ENCODE measurements around the gene CCDC149. TPM values are rescaled to one million over a fixed set of nuclear protein-coding genes. Genes with fewer than 3 reads are reported as not detected.

Gene CCDC149
- total RNA-seq, 2 experiments from 2014 or later, result 0.25 to 0.69 TPM

DNA sequence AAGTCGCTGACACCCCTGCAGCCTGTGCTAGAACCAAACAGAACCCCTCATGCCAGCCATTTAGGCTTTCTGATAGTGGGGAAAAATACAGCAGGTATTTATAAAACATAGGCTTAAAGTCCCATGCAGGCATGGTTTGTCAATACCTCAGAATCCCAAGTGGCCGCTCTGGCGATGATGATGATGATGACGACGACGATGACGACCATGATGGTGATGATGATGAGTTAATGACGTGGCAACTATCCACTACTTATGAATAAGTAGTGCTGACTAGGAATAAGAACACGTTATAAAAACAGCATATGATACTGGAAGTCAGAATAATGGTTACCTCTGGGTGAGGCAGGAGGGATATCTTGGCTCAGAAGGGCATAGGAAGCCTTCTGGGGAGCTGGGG lies 18.0 kb downstream of the CCDC149 start:
- Histone ChIP-seq H3K36me3 (ENCODE audit: insufficient read depth, low read length) (no peaks in the 10 kb centered on the region), H3K4me3 (ENCODE audit: low read length) (no peak overlapping the region), H3K27ac (ENCODE audit: low read depth in 1 of 2, low read length in 2 of 2) (no peak overlapping the region), H3K4me1 (ENCODE audit: insufficient read depth, low read length) (no peaks in the 10 kb centered on the region), H3K27me3 (ENCODE audit: control insufficient read depth in 1 of 2, insufficient read depth in 2 of 2, low read length in 2 of 2) (no peaks in the 10 kb centered on the region), H3K9me3 (ENCODE audit: control insufficient read depth in 1 of 2, insufficient read depth in 1 of 2, low read length in 2 of 2) (no peaks in the 10 kb centered on the region)
- Mint-ChIP-seq H3K27me3 (peaks cover 6% of the 10 kb centered on the region), H3K4me1 (ENCODE audit: low read depth) (no peaks in the 10 kb centered on the region), H3K27ac (no peak overlapping the region), H3K36me3 (ENCODE audit: low read depth) (no peaks in the 10 kb centered on the region), H3K9me3 (no peaks in the 10 kb centered on the region), H3K4me3 (no peak overlapping the region)
- intact Hi-C loops (cut with DNase I, micrococcal nuclease), result no loop called here
- CTCF ChIA-PET, result no interaction called here
- POLR2A ChIA-PET, result interaction anchor here (0.6 kb wide), 1 partner anchor 20 kb away, joined by 3 read pairs; no protein-coding TSS in a partner anchor
- DNase-seq, result no peak
- TF ChIP-seq, protein P1, sequence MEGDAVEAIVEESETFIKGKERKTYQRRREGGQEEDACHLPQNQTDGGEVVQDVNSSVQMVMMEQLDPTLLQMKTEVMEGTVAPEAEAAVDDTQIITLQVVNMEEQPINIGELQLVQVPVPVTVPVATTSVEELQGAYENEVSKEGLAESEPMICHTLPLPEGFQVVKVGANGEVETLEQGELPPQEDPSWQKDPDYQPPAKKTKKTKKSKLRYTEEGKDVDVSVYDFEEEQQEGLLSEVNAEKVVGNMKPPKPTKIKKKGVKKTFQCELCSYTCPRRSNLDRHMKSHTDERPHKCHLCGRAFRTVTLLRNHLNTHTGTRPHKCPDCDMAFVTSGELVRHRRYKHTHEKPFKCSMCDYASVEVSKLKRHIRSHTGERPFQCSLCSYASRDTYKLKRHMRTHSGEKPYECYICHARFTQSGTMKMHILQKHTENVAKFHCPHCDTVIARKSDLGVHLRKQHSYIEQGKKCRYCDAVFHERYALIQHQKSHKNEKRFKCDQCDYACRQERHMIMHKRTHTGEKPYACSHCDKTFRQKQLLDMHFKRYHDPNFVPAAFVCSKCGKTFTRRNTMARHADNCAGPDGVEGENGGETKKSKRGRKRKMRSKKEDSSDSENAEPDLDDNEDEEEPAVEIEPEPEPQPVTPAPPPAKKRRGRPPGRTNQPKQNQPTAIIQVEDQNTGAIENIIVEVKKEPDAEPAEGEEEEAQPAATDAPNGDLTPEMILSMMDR (IDR thresholded peaks at IDR 0.05), result no peak
- ATAC-seq (ENCODE audit: poor library complexity), result no peak

DNA sequence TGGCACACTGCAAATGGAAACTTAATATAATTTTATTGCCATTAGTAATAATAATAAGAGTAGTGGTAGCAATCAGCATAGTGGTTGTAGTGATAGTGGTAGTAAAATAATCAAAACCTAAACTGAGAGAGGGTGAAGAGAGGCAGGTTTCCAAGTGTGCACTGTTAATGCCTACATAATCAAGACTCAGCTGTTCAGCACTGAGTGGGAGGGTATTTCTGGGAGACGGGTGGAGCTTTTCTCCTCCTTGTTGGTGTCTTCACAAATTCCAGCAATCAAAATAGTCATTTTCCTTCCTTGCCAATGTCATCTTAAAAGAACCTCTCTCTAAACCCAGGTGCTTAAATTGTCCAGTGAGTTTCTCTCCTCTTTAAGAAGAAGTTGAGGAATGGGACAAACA lies 18.6 kb downstream of the CCDC149 start:
- Histone ChIP-seq H3K36me3 (ENCODE audit: insufficient read depth, low read length) (no peaks in the 10 kb centered on the region), H3K27ac (ENCODE audit: low read depth in 1 of 2, low read length in 2 of 2) (no peak overlapping the region), H3K4me3 (ENCODE audit: low read length) (no peak overlapping the region), H3K4me1 (ENCODE audit: insufficient read depth, low read length) (no peaks in the 10 kb centered on the region), H3K9me3 (ENCODE audit: control insufficient read depth in 1 of 2, insufficient read depth in 1 of 2, low read length in 2 of 2) (no peaks in the 10 kb centered on the region), H3K27me3 (ENCODE audit: control insufficient read depth in 1 of 2, insufficient read depth in 2 of 2, low read length in 2 of 2) (no peaks in the 10 kb centered on the region)
- no peaks in the 10 kb centered on the region for H3K36me3 Mint-ChIP-seq (ENCODE audit: low read depth)
- ATAC-seq (ENCODE audit: poor library complexity), result no peak
- POLR2A ChIA-PET, result interaction anchor here (0.6 kb wide), 1 partner anchor 20 kb away, joined by 3 read pairs; no protein-coding TSS in a partner anchor
- no peaks in the 10 kb centered on the region for H3K9me3 Mint-ChIP-seq
- no peak overlapping the region for H3K4me3 Mint-ChIP-seq
- intact Hi-C loops (cut with DNase I, micrococcal nuclease), result no loop called here
- DNase-seq, result no peak
- H3K4me1 Mint-ChIP-seq (ENCODE audit: low read depth), result no peaks in the 10 kb centered on the region
- H3K27ac Mint-ChIP-seq, result no peak overlapping the region
- CTCF ChIA-PET, result no interaction called here
- TF ChIP-seq, protein P1 (IDR thresholded peaks at IDR 0.05), result no peak
- peaks cover 8% of the 10 kb centered on the region for H3K27me3 Mint-ChIP-seq

DNA sequence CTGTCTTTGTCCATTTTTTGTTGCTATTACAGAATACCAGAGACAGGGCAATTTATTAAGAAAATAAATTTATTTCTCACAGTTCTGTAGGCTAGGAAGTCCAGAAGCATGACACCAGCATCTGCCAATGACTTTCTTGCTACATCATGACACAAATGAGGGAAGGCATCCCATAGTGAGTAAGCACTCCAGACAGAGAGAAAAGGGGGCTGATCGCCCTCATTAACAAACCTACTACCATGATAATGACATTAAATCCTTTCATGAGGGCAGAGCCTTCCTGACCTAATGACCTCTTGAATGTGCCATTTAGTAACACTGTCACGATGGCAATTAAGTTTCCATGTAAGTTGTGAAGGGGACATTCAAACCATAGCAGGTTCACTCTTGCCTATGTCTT lies 20.1 kb downstream of the CCDC149 start:
- H3K4me3 ChIP-seq (ENCODE audit: low read length), result no peak overlapping the region
- Mint-ChIP-seq H3K4me3 (no peak overlapping the region), H3K27me3 (peaks cover 8% of the 10 kb centered on the region), H3K36me3 (ENCODE audit: low read depth) (no peaks in the 10 kb centered on the region), H3K27ac (no peak overlapping the region), H3K9me3 (no peaks in the 10 kb centered on the region), H3K4me1 (ENCODE audit: low read depth) (no peaks in the 10 kb centered on the region)
- POLR2A ChIA-PET, result no interaction called here
- TF ChIP-seq, protein P1 (IDR thresholded peaks at IDR 0.05), result no peak
- no peaks in the 10 kb centered on the region for H3K4me1 ChIP-seq (ENCODE audit: insufficient read depth, low read length)
- no peaks in the 10 kb centered on the region for H3K9me3 ChIP-seq (ENCODE audit: control insufficient read depth in 1 of 2, insufficient read depth in 1 of 2, low read length in 2 of 2)
- ATAC-seq (ENCODE audit: poor library complexity), result no peak
- intact Hi-C loops (cut with DNase I, micrococcal nuclease), result no loop called here
- no peaks in the 10 kb centered on the region for H3K36me3 ChIP-seq (ENCODE audit: insufficient read depth, low read length)
- DNase-seq, result no peak
- H3K27ac ChIP-seq (ENCODE audit: low read depth in 1 of 2, low read length in 2 of 2), result no peak overlapping the region
- CTCF ChIA-PET, result no interaction called here
- no peaks in the 10 kb centered on the region for H3K27me3 ChIP-seq (ENCODE audit: control insufficient read depth in 1 of 2, insufficient read depth in 2 of 2, low read length in 2 of 2)

All from CD4-positive, alpha-beta T cell (primary cell).